Thyroid gland (tissue), 4 donors: ENCODE measurements around the gene FAM83E. TPM values are rescaled to one million over a fixed set of nuclear protein-coding genes. Genes with fewer than 3 reads are reported as not detected.

Experiments used
- DNase-seq, 2 donors: peaks; one replicate each; pipeline ENCODE4 v3.0.0-alpha.2; 2019
- H3K27ac ChIP-seq, 3 donors: fragments of 200-600 bp; sonication (generic); 1 replicate in 2 of 3; 2 replicates in 1 of 3; pipeline ENCODE4 v1.5.1; 2016 to 2019; ENCODE audit warnings: mild to moderate bottlenecking in 1 of 3, moderate library complexity in 1 of 3
- H3K27me3 ChIP-seq: fragments of 200-600 bp; sonication (generic); one replicate; pipeline ENCODE4 v1.5.1; 2019
- H3K36me3 ChIP-seq, 2 donors: fragments of 200-600 bp; sonication (generic); one replicate each; pipeline ENCODE4 v1.5.1; 2016 to 2019
- H3K4me1 ChIP-seq, 2 donors: fragments of 200-600 bp; sonication (generic); one replicate each; pipeline ENCODE4 v1.5.1; 2017 to 2019
- H3K4me3 ChIP-seq, 3 donors: fragments of 200-600 bp; sonication (generic); replicated peaks in 1 of 3; 1 replicate in 2 of 3; 2 replicates in 1 of 3; pipeline ENCODE4 v1.5.1; 2016; ENCODE audit warnings: mild to moderate bottlenecking in 1 of 3
- H3K9me3 ChIP-seq: fragments of 200-600 bp; sonication (generic); one replicate; pipeline ENCODE4 v1.5.1; 2017
- POLR2A ChIP-seq, 2 donors: fragments of 450-650 bp; IDR thresholded peaks; one replicate each; pipeline ENCODE4 v1.6.1; 2017; ENCODE audit warnings: antibody characterized with exemption in 2 of 2, mild to moderate bottlenecking in 2 of 2, moderate library complexity in 1 of 2
- WGBS, 2 donors: methylation state at CpG; one replicate each; pipeline ENCODE4 v1.1.5; 2017; 5-methylcytosine and 5-hydroxymethylcytosine counted together
- intact Hi-C: fragments of 100-400 bp; cut with DNase I; formaldehyde crosslinking; loops from one replicate; pipeline ENCODE4 v1.15.1; 2023
- total RNA-seq, 4 donors: library from RNA; depleted of rRNA; stranded (reverse); fragments of >200 nt; gene quantifications; one replicate each; pipeline ENCODE4 v1.2.3, GENCODE V29; 2016
- TF ChIP-seq, protein P1 (sequence below), 6 experiments: fragments of 200-600 bp in 3 of 6; fragments of 450-650 bp in 3 of 6; sonication (generic) in 3 of 6; IDR thresholded peaks; one replicate each; pipeline ENCODE4 v1.5.1; 2016 to 2019; ENCODE audit warnings: antibody characterized with exemption in 6 of 6, mild to moderate bottlenecking in 2 of 6, inconsistent platforms in 1 of 6, moderate library complexity in 1 of 6

FAM83E gene
- total RNA-seq, 4 donors from 2014 or later: not detected

DNA sequence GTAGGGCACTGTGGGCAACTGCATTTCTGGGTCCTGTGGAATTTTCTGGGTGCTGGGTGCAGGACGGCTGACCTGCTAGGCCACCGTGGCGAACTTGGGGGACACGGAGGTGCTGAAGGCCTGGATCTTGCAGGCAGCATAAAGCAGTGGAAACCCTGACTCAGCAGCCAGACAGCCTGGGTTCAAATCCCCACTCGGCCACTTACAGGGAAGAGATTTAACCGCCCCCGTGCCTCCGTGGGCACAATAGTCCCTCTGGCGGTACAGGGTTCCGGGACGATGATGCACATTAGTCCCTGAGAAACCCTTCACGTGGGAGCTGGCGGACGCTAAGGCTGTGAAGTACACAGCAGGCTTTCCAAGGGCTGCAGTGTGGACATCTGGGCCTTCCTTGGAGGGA, 3.0 kb downstream of the FAM83E start:
- H3K4me3 ChIP-seq: no peak overlapping the region
- no peaks in the 10 kb centered on the region for H3K27me3 ChIP-seq
- H3K27ac ChIP-seq: no peak overlapping the region
- DNase-seq: no peak
- H3K36me3 ChIP-seq: peaks cover 22 to 23% of the 10 kb centered on the region in 2 donors
- H3K4me1 ChIP-seq: peaks cover 0 to 5% of the 10 kb centered on the region in 2 donors
- TF ChIP-seq, protein P1, sequence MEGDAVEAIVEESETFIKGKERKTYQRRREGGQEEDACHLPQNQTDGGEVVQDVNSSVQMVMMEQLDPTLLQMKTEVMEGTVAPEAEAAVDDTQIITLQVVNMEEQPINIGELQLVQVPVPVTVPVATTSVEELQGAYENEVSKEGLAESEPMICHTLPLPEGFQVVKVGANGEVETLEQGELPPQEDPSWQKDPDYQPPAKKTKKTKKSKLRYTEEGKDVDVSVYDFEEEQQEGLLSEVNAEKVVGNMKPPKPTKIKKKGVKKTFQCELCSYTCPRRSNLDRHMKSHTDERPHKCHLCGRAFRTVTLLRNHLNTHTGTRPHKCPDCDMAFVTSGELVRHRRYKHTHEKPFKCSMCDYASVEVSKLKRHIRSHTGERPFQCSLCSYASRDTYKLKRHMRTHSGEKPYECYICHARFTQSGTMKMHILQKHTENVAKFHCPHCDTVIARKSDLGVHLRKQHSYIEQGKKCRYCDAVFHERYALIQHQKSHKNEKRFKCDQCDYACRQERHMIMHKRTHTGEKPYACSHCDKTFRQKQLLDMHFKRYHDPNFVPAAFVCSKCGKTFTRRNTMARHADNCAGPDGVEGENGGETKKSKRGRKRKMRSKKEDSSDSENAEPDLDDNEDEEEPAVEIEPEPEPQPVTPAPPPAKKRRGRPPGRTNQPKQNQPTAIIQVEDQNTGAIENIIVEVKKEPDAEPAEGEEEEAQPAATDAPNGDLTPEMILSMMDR (IDR thresholded peaks at IDR 0.05): no peak
- TF ChIP-seq POLR2A (IDR thresholded peaks at IDR 0.05): no peak
- WGBS, 2 donors: 89 to 93% methylated on average over 12 to 14 of the region's 14 CpGs
- H3K9me3 ChIP-seq: no peaks in the 10 kb centered on the region
- intact Hi-C loops: no loop called here

DNA sequence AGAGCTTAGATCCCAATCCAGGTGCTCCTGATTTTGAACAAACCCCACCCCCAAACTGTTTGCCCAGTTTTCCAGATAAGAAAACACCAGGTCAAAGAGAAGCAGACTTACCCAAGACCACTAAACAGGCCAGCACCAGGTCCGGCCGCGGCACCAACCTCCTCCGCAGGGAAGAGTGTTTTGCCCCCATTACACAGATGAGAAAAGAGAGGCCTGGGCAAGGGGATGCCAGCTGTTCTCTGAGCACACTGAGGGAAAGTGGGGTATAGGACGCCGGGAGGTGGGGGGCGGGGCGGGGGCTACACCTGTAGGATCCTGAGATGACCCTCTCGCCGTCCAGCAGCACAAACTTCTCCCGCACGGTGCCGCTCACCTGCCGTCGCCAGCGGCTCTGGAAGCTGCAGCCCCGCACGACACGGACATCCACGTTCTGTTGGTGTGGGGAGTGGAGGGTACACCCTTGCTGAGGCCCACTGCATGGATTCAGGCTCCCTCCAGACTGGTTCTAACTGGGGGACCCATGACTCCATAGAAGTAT, 5.2 kb downstream of the FAM83E start:
- 92 to 96% methylated on average over 16 to 20 of the region's 20 CpGs for WGBS, 2 donors
- Histone ChIP-seq H3K27ac (no peak overlapping the region), H3K9me3 (no peaks in the 10 kb centered on the region), H3K4me1 (no peaks in the 10 kb centered on the region), H3K36me3 (peaks cover under 1% of the 10 kb centered on the region in 2 donors), H3K4me3 (no peak overlapping the region), H3K27me3 (no peaks in the 10 kb centered on the region)
- no peak for DNase-seq
- TF ChIP-seq, protein P1 (IDR thresholded peaks at IDR 0.05): no peak
- no peak for TF ChIP-seq POLR2A (IDR thresholded peaks at IDR 0.05)
- intact Hi-C loops: no loop called here

DNA sequence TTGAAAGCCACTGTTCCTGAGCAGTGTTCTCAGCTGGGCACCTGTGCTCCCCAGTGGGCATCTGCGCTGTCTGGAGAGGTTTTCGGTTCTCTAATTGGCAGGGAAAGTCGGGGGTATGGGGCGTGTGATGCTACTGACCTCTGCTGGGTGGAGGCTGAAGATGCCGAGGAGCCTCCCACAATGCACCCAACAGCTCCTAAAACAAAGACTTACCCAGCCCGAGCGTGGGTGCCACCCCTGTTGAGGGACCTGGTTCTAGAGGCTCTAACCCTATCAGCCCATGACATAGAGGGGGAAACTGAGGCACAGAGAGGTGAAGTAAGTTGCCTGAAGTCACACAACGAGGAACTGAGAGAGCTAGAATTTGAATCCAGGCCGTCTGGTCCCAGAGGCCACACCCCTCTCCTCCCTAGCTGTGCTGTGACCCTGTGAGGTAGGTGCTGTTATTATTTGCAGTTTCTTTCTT, 6.0 kb downstream of the FAM83E start:
- intact Hi-C loops: no loop called here
- no peaks in the 10 kb centered on the region for H3K9me3 ChIP-seq
- H3K4me1 ChIP-seq: no peaks in the 10 kb centered on the region
- H3K4me3 ChIP-seq: no peak overlapping the region
- no peak for DNase-seq
- H3K27me3 ChIP-seq: no peaks in the 10 kb centered on the region
- H3K27ac ChIP-seq: no peak overlapping the region
- no peak for TF ChIP-seq POLR2A (IDR thresholded peaks at IDR 0.05)
- TF ChIP-seq, protein P1 (IDR thresholded peaks at IDR 0.05): peak in 1 of 6 experiments; percentile 26
- no peaks in the 10 kb centered on the region for H3K36me3 ChIP-seq
- WGBS, 2 donors: 21 to 28% methylated on average over 9 of the region's 9 CpGs

DNA sequence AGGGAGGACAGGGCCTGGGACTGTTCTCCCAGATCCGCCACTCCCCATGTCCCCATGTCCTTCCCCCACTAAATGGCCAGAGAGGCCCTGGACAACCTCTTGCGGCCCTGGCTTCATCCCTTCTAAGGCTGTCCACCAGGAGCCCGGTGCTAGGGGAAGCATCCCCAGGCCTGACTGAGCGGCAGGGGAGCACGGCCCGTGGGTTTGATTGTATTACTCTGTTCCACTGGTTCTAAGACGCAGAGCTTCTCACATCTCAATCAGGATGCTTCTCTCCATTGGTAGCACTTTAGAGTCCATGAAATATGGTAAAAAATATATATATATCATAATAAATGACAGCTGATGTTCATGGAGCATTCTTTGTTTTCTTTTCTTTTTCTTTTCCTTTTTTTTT, 7.5 kb downstream of the FAM83E start:
- intact Hi-C loops: no loop called here
- no peak overlapping the region for H3K4me3 ChIP-seq

More for the DNA sequence above, 7.5 kb downstream of the FAM83E start:
- Histone ChIP-seq H3K9me3 (no peaks in the 10 kb centered on the region), H3K4me1 (no peaks in the 10 kb centered on the region), H3K27me3 (no peaks in the 10 kb centered on the region), H3K36me3 (no peaks in the 10 kb centered on the region), H3K27ac (no peak overlapping the region)
- no peak for DNase-seq
- WGBS, 2 donors: 79 to 93% methylated on average over 7 of the region's 7 CpGs
- TF ChIP-seq, protein P1 (IDR thresholded peaks at IDR 0.05): no peak
- no peak for TF ChIP-seq POLR2A (IDR thresholded peaks at IDR 0.05)
